GM21526 (cell line): ENCODE data around the gene PPM1H.

Experiments
- ATAC-seq: cut with Tn5 transposase; IDR thresholded peaks from one replicate; pipeline ENCODE4 v1.9.1; 2021; ENCODE audit warnings: moderate library complexity; ENCODE audit not compliant: unreplicated experiment, low FRiP score

PPM1H gene

DNA sequence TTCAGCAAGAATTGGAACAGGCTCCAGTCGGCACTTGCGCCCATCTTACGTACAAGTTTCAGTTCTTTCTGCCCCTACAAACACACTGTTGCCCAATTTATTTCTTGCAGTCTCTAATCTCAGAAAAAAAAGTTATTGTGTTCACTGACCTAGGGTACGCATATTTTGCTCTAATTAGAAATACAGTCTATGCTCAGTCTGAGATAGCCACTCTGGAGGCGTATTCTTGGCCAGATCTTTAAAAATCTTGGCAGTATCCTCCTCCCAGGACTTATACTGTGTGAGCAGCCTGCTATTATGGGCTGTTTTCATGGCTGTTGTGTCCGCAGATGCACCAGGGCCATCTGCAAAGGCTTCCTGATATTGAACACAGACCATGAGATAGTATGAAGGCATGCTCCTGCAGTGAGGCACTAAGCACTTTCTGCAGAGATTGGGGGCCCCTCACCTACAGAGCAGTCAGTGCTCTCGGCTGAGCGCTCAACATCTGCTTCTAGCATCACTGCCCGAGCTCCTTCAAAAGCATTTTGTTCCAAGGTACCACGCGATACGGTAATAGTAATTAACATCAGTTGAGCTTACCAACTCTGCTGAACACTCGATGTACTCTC, 57.9 kb downstream of the PPM1H start:
- ATAC-seq = no peak

DNA sequence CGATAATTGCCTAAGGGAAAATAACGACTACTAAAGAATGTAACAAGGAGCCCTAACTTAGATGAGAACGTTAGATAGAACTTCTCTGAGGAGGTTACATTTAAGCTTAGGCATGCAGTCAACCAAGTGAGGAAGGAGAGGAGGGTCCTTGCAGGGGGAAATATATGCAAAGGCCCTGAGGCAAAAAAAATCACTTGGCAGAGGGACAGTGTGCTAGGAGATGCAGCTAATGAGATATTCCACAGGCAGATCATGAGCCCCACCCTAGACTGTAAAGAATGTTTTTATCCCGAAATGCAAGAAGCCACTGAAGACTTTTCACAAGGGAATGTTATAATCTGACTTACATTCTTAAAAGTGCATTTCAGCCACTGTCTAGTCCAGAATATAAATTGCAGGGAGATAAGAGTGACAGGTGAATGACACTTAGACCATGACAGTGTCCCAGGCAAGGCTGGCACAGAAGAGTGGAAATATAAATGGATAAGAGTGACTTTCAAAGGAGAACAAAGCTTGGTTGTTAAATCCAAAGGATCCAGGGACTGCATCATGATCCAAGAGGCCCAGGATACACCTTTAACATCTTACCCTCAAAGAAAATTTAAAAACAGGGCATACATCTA, 61.0 kb downstream of the PPM1H start:
- ATAC-seq = no peak

DNA sequence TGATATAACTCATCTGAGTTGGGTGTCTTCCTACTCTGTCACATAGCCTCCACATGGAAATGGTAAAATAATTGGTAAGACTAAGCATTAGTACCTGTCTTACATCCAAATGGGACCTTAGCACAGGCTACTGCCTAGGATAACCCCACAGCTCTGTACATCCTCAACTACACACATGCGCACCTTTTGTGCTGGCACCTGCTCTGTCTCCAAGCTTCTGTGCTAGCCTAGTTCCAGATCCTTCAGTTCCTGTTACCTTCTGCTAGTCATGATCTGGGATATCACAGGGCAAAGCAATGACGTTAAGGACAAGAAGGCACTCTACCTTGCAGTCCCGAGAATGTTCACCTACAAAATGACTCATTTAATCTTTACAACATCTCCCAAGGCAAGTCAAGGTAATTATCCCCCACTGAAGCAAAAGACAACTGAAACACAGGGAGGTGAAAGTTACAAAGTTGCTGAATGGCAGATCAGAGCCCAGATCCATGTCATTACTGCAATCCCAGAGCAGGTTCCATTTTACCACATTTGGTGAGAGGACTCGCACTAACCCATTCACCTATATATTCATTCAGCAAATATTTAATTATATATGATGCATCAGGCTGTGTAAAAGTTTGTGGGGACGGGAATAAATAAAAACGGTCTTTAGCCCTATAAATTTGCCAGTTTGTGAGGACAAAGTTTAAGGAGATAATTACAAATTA, 61.7 kb downstream of the PPM1H start:
- no peak for ATAC-seq

DNA sequence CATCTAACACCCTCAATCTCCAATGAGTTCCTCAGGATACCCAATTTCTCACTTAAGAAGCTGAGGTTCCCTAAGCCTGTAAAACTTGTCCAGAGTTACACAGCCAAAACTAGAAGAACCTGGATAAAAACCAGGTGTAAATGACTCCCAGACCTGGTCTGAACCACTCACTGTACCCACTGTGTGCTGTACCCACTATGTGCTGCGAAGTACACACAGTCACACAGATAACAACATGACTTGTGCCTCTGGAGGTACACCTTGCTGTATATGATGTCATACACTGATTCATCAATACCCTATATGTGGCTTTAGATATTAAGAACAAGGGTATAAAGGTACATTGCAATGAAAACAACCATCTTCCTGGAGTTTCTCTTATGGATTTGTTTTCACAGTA, 66.1 kb downstream of the PPM1H start:
- no peak for ATAC-seq

DNA sequence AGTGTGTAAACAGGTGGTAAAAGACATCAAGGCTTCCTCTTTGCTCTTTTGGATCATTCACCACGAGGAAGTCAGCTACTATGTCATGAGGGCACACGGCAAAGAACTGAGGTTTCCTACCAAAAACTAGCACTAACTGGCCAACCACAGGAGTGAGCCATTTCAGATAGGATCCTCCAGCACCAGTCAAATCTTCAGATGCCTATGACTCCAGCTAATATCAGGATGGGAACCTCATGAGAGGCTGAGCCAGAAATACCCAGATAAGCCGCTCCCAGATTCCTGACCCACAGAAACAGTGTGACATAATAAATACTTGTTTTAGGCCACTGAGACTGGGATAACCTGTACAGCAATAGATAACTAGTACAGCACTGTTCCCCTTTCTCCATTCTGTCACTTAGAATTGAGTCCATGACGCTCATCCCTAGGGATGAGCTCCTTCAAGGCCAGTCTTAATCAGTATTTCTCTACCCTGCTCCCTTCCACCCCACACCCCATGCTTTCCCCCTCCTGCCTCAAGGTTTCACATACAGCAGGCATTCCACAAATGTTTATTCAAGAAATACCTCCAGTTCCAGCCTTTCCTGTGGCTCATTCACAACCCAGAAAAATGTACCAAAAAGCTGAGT, 68.4 kb downstream of the PPM1H start:
- no peak for ATAC-seq

DNA sequence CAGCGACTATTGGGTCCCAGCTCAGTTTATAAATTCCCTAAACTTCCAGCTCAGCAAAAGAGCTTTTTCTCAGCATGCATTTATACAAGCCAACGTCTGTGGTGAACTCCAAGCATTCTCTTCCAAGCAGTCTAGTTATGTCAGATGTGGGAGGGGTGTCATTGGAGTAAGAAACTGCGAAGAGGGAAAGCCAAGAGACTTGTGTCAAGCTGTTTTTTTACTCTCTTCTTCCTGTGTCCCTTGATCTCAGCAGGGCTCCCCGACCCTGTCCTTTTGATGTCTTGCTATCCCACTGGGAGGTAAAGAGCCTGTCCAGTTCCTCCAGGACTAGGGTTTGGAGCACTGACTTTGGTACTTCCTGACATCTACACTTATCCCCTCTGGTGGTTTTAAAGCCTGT, 69.0 kb downstream of the PPM1H start:
- ATAC-seq = no peak

DNA sequence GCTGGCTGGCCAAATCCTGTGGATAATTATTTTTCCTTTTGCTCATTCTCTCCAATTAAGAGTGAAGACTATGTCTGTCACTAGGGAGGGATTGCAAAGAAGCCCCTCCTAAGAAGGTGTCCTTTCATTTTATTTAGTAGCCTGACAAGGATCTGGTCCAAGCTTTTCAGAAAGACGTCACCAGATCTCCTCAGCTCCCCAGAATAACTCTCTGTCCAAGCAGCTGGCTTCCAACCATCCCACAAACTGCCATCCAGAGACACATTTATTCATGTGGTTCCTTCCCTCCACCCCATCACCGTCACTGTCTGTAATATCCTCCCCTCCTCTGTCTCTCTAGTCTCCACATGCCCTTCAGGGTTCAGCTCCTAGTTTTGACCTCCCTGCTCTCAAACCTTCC, 69.9 kb downstream of the PPM1H start:
- ATAC-seq = no peak

DNA sequence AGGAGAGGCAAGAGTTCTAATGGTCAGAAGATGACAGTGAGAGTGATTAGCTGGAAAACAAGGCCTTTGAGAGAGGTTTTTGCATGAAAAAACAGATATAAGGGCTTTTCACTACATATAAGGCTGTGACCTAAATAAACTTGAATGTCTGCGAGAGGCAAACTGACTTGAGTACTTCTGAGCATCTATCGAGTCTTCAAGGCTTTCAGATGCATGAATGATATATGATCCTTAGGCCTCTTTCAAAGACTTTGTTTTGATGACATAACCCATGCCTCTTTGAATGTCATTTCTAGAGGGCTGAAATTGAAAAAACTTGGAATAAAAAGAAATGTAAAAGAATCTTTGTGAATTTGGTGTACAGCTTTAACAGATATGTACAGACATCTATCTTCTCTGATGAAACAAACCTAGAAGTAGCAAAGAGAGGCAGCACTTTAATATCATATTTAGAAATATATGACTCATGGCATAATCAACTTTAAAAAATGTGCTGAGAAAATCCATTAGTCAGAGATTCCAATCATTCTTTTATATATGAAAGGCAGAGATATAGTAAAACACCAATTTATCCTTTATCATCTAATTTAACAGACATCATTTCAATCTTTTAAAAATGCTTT, 72.6 kb downstream of the PPM1H start:
- no peak for ATAC-seq

DNA sequence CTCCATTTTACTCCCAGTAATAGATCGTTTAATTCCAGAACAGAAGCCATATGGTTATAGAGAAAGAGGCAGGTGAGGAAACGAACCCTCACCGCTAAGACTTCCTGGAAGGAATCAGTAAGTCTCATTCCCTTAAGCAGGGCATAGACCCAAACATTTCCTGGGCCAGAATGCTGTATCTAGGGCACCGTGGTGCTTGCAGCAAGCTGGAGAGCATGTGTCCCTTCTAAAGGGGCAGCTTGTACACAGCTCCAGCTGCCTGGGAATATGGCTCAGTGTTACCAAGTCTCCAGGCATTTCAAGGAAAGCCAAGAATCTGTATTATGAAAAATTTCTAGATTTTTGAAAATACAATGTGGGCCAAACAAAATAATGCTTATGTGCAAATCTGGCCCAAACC, 73.4 kb downstream of the PPM1H start:
- no peak for ATAC-seq

DNA sequence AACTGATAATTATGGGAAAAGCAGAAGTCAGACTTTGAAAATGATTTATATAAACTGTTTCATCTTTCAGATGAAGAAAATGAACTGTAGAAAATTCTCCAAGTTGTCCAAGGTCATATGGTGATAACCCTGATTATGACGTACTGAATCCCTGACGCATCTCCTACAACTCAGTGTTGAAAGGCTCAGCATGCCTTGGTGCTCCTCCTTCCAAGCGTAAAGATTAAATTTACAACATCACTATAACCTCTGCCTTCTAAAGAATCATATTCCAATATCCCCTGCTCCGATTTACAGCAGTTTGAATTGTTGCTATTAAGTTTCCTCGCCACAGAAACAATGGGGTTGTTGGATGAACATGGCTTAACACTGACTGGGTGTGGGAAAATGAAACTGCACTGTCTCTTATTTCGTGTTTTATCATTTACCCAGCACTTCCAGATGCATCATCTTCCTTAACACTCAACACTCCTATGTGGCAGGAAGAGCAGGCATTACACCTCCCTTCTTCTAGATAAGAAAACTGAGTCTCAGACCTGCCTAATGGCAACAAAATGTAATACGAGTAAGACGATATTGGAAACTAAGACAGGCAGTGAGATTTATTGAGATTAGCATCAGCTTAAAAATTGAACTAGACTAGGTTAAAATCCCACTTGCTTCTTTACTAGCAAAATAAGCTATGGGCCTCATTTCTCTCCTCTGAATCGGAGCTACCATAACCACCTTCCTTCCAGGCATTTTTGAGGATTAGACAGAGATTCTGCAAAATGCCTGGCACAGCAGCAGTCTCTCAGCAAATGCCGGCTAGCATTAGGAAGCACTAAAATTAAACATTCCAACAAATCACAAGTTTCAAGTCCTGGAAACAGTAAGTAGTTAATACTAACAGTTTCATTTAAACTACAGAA, 74.2 kb downstream of the PPM1H start:
- ATAC-seq = no peak

DNA sequence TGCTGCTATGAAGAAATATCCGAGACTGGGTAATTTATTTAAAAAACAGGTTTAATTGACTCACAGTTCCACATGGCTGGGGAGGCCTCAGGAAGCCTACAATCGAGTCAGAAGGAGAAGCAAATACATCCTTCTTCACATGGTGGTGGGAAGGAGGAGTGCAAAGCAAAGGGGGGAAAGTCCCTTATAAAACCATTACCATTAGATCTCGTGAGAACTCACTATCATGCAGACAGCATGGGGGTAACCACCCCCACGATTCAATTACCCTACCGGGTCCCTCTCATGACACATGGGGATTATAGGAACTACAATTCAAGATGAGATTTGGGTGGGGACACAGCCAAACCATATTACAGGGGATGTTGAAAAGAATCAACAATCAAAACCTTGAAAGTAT, 74.9 kb downstream of the PPM1H start:
- no peak for ATAC-seq

DNA sequence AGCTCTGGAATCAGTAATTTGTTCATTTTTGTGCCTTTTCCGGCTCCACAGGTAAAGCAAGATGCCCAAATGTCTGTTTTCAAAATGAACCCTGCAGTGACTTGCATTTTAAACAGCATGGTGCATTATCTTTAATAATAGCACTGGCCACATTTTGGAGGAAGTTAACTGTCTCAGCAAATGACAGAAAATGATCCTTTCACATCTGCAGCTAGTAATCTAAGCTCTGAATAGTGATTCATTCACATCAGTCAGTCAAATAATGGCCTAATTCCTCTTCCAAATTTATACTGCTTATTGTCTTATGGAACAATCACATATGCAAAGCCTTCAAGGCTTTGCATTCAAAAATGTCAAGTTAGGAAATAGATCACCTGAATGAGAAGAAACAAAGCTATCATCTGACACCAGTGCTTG, 75.6 kb downstream of the PPM1H start:
- no peak for ATAC-seq

DNA sequence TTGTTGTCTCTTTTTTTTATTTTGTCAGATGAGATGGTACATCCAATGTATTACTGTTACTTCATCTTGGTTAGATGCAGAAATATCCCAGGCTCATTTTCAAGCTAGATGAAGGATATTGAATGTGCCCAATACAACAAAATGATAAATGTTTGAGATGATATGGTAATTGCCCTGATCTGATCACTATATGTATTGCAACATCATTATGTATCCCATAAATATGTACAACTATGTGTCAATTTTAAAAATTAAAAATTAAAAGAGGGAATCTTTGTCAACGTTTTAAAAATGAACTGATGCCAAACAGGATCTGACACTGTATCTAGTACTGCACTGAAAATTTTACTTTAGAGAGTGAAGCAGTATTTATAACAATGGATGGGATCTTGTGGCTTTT, 78.5 kb downstream of the PPM1H start:
- ATAC-seq = no peak

DNA sequence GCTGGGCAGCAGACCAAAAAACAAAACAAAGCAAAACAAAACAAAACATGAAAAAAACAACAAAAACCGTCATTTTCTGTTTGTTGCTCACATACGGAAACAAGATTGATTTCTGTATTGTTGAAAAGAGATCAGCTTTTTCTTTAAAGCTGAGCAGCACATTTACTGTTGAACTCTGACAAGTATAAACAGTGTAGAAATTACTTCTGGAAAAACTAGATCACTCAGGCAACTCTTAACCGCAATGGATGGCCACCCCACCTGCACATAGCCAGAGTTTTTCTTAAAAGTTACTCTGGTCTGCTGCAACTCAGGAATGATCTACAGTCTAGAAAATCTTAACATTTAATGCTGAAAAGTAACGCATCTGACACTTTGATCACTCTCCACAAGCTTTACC, 80.9 kb downstream of the PPM1H start:
- ATAC-seq = no peak

DNA sequence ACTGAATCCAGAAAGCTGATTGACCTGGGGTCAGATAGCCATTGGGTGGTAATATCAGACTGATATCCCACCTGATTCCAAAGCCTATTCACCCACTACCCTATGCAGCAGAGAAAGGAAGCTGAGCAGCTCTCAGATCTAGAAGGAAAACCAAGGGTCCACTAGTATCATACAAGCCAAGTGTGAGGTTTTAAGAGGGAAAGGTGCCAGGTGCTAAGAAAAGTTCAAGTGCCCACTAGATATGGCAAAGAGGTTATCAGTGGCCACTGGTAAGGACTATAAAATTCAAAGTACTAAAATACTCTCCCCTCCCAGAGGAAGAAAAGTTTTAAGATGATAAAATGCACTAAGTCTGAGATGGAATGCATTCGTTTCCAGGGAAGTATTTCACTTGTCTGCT, 85.6 kb downstream of the PPM1H start:
- no peak for ATAC-seq

DNA sequence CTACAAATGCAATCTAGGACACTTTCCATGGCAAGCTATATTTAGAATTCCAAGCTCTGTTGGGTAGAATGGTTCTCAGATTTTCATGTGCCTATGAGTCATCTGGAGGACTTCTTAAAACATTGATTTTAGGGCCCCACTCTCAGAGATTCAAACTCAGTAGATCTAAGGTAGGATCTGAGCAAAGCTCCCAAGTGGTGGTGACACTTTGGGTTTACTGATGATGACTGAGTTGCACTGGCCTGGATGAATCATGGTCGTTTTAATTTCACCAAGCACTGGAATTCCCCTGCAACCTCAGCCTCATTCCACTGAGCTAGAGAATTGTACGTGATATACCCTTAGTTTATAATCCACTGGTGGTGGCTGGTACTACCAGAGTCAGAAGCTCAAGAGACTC, 86.5 kb downstream of the PPM1H start:
- no peak for ATAC-seq

DNA sequence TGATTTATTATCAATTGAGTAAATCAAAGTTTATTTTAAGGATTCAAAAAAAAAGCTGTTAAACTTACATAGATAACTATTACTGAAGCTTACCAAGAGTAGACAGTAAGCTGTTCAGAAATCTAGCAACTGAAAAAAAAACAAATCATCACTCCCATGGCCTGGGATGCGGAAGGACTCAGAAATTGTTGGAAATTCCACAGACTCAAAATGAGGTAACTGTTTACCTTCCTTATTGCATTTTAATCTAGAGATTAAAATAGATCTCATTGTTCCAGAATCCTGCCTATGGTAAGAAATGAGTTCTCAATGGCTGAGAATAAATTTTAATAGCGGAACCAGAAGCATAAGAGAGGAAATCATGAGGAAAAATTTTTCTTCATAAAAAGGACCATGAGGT, 87.2 kb downstream of the PPM1H start:
- ATAC-seq = no peak

DNA sequence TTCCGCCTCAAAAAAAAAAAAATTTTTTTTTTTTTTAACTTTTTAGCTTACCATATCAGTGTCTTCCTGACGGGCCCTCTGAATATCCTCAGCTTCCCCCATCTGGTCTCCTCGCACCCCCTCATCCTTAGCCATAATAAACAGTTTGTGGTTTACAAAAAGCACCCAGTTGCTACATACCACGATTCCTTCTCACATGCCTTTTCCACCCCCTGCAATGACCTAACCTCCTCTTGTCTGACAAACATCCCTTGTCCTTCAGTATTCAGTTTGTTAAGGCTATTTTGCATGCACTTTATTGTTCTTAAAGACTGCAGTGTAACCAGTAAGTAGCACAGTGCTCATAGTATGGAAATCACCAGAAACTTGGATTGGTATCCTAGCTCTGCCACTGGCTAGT, 88.5 kb downstream of the PPM1H start:
- ATAC-seq = no peak

DNA sequence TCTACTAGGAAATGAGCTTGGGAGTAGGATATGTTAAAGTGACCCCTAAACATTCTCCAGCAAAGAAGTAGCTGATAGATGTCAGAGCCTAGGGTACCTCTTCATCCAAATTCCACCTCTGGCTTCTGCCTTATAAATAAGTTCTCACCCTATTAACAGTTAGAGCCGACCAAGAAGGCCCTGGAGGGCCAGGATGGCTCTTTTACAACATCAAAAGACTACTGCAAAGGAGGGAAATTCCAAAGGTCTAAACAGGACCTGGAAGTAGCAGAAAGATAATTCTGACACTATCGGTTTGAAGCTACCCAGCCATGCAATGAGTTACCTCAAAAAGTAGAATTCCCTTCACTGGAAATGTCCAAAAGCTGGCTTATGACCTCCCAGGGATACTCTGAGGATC, 90.0 kb downstream of the PPM1H start:
- no peak for ATAC-seq

DNA sequence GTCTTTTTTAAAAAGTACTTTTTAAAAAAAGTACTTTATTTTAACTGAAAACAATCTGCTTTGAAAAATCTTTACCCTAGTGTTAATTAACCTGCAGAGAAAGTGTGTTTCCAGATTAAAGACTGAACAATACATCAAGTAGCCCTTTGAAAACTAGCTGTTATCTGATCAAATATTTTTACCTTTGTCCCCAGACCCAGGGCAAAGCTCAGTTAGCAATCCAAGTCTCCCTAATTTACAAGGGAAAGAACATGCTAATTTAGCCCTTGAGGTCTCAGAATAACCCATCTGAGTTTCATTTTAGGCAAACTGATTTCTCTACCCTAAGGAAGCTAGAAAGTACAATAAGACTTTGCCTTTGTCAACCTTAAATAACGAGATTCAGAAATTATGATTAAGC, 91.2 kb downstream of the PPM1H start:
- no peak for ATAC-seq
